SH-SY5Y (cell line): ENCODE results near the gene CRABP2.

Experiments used
- GATA2 ChIP-seq: IDR thresholded peaks from 2 replicates; pipeline ENCODE4 v1.6.1; 2011; ENCODE audit warnings: mild to moderate bottlenecking, low read depth, low read length
- GATA3 ChIP-seq: IDR thresholded peaks from 2 replicates; pipeline ENCODE4 v1.6.1; 2011; ENCODE audit warnings: low read depth, mild to moderate bottlenecking, low read length, moderate library complexity

- TF ChIP-seq GATA2 (no peak), GATA3 (no peak)
Measured at GRCh38 chr1:156707417-156708217, 2.2 kb upstream of the CRABP2 start.
